GM21717 (cell line): ENCODE results near the gene FKBP8.
"Not testable (repeated sequence)": the region's sequence is repeated elsewhere in the genome, so short reads cannot be mapped to it uniquely, and the experiment has no call there.

Source experiments
- ATAC-seq: cut with Tn5 transposase; IDR thresholded peaks from one replicate; pipeline ENCODE4 v1.9.1; 2021; ENCODE audit warnings: mild to moderate bottlenecking, moderate library complexity; ENCODE audit not compliant: unreplicated experiment

The FKBP8 gene

GRCh38 chr19:18542941-18543813, at the start of gene FKBP8:
FKBP8 (minus strand) TSS chr19:18543573; CDS start chr19:18541970, 1,603 bp downstream.
- ATAC-seq: peak; percentile 85

GRCh38 chr19:18592732-18593131, 49.4 kb upstream of the FKBP8 start:
- not testable (repeated sequence) for ATAC-seq

GRCh38 chr19:18591735-18592385, 48.5 kb upstream of the FKBP8 start:
- ATAC-seq: no peak

- ATAC-seq: no peak
These were observed 47.2 kb upstream of the FKBP8 start for GRCh38 chr19:18590273-18591272.

- peak; percentile 19 for ATAC-seq
These were observed 46.3 kb upstream of the FKBP8 start for GRCh38 chr19:18589380-18590272.

GRCh38 chr19:18588611-18589379, 45.4 kb upstream of the FKBP8 start, which contains the start of gene REX1BD:
REX1BD (plus strand) TSS chr19:18588798; CDS start chr19:18588802, 4 bp downstream.
- ATAC-seq: peak; percentile 61

- no peak for ATAC-seq
These were observed 44.7 kb upstream of the FKBP8 start for GRCh38 chr19:18587962-18588610.

GRCh38 chr19:18587561-18587960, 44.2 kb upstream of the FKBP8 start:
- no peak for ATAC-seq

GRCh38 chr19:18586306-18586705, 42.9 kb upstream of the FKBP8 start:
- ATAC-seq: no peak

GRCh38 chr19:18580311-18580710, 36.9 kb upstream of the FKBP8 start:
- ATAC-seq: no peak

GRCh38 chr19:18577365-18577914, 34.1 kb upstream of the FKBP8 start:
- no peak for ATAC-seq

- ATAC-seq: no peak
These were observed 33.0 kb upstream of the FKBP8 start for GRCh38 chr19:18576383-18576782.

GRCh38 chr19:18574691-18575291, 31.4 kb upstream of the FKBP8 start:
- ATAC-seq: no peak

- peak; percentile 68 for ATAC-seq
These were observed 28.4 kb upstream of the FKBP8 start, which contains the start of gene UBA52 for GRCh38 chr19:18571564-18572344. UBA52 (plus strand) TSS chr19:18571857; CDS start chr19:18573301, 1,444 bp downstream.

GRCh38 chr19:18568367-18568766, 25.0 kb upstream of the FKBP8 start:
- no peak for ATAC-seq

- no peak for ATAC-seq
These were observed 23.6 kb upstream of the FKBP8 start for GRCh38 chr19:18566953-18567352.

- no peak for ATAC-seq
These were observed 18.7 kb upstream of the FKBP8 start for GRCh38 chr19:18562086-18562485.
